HG03354 (cell line): ENCODE measurements around the gene OSBPL10.
"Not testable (repeated sequence)": the region's sequence is repeated elsewhere in the genome, so short reads cannot be mapped to it uniquely, and the experiment has no call there.

Experiments
- ATAC-seq: cut with Tn5 transposase; IDR thresholded peaks from one replicate; pipeline ENCODE4 v1.9.1; 2021; ENCODE audit warnings: mild to moderate bottlenecking; ENCODE audit not compliant: unreplicated experiment, poor library complexity, severe bottlenecking

Gene OSBPL10

GRCh38 chr3:31871939-31872507 is 109.0 kb downstream of the OSBPL10 start:
- ATAC-seq = no peak

DNA sequence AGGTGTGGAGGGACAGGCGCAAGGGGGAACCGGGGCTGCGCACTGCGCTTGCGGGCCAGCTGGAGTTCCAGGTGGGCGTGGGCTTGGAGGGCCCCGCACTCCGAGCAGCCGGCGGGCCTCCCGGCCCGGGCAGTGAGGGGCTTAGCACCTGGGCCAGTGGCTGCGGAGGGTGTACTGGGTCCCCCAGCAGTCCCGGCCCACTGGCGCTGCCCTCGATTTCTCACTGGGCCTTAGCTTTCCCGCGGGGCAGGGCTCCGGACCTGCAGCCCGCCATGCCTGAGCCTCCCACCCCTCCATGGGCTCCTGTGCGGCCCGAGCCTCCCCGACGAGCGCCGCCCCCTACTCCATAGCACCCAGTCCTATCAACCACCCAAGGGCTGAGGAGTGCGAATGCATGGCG is 111.0 kb downstream of the OSBPL10 start:
- ATAC-seq = not testable (repeated sequence)

DNA sequence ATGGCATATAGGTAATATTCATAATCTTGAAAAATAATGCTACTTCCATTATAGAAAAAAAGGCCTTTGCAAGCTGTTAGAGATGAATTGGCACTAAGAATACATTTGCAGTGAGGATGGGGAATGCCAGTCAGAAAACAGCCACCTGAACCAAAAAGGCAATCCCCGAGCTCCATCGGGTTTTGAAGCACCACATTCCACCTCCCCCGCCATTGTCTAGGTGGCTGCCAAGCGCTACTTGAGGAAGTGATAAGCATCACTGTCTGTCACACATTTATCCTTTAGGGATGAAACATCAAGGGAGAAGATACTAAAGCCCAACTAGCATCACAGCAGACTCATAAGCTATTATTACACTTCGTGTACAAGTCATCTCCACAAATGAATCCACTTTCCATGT is 112.8 kb downstream of the OSBPL10 start:
- ATAC-seq = no peak

DNA sequence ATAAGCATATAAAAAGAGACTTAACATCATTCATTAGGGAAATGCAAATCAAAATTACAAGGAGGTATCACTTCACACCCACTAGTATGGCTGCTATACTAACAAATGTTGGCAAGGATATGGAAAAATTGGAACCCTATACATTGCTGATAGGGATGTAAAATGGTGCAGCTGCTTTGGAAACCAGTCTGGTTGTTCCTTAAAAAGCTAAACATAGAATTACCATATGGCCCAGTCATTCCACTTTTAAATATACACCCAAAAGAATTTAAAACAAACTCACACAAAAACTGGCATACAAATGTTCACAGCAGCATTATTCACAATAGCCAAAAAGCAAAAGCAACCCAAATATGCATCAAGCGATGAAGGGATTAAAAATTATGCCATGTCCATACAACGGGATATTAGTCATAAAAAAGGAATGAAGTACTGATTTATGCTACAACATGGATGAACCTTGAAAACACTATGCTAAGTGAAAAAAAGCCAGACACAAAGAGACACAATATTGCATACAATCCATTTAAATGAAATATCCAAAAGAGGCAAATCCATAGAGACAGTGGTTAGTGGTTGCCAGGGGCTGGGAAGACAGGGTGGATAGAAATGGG is 118.3 kb downstream of the OSBPL10 start:
- no peak for ATAC-seq

DNA sequence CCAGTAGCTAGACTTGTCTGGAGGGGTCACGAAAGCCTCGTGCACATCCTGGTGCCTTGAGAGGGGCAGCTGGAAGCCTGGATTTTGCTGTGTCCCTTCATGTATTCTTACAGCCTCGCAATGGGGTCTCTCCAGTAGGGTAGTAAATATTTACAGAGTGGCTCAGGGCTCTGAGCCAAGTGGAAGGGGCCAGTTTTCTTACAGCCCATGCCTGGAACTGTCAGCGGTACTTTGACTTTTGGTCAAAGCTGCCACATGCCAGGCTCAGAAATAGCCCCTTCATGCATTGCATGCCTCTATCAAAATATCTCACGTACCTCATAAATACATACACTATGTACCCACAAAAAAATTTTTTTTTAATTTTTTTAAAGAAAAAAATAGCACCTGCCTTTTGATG is 119.2 kb downstream of the OSBPL10 start:
- ATAC-seq = no peak

DNA sequence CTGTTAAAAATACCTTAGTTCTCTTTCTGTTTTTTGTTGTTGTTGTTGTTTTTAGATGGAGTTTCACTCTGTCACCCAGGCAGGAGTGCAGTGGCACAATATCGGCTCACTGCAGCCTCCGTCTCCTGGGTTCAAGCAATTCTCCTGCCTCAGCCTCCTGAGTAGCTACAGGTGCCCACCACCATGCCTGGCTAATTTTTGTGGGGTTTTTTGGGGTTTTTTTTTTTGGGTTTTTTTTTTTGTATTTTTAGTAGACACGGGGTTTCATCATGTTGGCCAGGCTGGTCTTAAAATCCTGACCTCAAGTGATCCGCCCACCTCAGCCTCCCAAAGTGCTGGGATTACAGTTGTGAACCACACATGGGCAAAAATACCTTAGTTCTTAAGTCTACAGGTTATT is 120.4 kb downstream of the OSBPL10 start:
- not testable (repeated sequence) for ATAC-seq

GRCh38 chr3:31859245-31859644 is 121.8 kb downstream of the OSBPL10 start:
- ATAC-seq = no peak

GRCh38 chr3:31858439-31858838 is 122.6 kb downstream of the OSBPL10 start:
- no peak for ATAC-seq

DNA sequence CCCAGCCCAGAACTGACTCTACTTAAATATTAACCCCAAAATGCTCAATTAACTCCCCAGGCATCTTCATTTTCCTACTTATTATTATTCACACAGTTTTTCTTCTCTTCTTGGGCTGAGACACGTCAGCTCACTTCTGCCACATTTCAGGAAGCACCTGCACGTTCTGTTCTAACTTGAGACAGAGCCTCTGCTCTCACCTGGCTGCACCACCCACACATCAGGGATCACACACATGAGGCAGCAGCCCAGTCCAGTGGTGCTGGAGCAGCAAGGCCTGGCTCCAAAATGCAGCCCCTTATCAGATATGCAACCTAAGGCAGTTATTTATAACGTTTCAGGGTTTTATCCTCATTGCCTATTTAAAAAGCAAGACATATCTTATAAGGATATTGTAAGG is 127.5 kb downstream of the OSBPL10 start:
- ATAC-seq = no peak

DNA sequence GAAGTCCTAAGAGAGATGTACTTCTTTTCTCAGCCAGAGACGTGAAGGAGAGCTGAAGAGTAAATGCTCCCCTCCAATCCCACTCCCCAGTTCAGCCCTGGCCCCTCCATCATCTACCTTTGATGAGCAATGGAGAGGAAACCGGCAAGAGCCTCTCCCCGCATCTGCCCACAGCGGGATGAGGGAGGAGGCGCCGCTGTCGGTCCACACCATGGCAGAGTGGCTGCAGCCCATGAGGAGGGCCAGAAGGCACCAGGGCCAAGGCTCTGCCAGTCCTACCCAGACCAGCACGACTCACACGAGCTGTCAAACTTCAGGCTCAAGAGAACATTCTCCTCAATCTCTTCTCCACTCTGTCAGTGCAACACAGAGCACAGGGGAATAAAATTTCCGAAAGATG is 129.8 kb downstream of the OSBPL10 start:
- no peak for ATAC-seq

DNA sequence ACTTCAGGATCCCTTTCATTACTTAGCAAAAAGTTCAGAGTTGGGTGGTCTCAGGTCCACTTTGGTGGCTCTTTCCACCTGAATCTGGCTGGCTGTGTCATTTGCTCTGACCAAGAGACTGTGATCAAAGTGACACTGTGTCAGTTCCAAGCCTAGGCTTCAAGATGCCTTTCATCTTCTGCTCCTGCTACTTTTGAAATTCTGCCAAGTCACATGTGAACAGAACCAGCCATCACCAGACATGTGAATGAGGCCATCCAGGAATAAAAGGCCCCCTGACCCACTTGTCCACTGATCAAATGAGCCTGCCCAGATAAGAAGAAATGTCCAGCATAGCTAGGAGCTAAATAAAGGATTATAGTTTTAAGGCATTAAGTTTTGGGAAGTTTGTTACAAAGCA is 132.2 kb downstream of the OSBPL10 start:
- ATAC-seq = no peak

- ATAC-seq = no peak
Observed at GRCh38 chr3:31848163-31848818, 132.8 kb downstream of the OSBPL10 start.

DNA sequence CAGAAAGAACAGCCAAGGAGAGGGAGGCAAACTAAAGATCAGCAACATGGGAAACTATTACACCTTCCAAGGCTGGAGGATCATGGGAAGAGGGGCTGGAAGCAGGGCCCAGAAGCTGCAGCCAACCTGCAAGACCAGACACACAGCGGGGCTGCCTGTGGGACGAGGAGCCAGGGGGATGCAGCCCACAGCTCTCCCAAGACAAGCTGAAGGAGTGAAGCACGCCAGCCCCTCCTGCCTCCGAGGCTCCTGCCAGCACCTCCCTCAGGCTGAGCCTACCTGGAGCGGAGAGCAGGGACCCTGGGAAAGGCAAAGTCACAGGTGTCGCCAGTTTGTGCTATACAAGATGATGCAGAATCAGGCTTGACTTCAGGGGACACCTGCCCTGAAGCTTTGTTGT is 133.3 kb downstream of the OSBPL10 start:
- no peak for ATAC-seq

DNA sequence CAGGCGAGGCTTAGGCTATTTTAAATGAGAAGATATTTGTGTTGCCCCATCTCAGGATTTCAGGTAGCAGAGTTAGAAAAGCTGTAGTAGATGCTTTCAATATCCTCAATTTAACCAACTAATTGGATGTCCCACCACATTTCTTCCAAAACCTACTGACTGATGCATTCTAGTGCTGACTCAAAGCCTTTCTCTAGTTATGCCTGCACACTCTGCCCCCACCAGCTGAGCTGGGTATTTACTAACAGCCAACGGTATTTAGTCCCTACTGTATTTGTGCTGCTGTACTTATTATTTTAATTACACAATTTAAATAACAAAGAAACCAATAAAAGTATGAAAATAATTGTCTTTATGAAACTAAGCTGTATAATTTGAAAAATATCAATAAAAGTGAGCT is 139.5 kb downstream of the OSBPL10 start:
- no peak for ATAC-seq

DNA sequence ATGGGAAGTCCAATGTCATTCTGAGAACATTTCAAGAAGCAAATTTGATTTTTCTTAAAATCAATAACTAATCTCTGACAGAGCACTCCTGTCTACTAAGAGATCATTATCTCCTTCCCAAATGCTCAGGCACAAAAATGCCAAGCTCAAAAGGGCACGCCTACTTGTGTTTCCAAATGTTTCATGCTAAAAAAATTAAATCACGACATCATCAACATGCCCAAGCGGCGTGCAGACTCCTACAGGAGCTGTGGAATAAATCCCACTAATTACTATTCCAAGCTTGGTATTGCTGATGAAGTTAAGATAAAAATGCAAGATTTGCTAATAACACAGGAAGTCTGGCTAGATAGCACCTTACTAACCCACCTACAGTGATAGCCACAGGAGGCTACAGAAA is 140.8 kb downstream of the OSBPL10 start:
- no peak for ATAC-seq

DNA sequence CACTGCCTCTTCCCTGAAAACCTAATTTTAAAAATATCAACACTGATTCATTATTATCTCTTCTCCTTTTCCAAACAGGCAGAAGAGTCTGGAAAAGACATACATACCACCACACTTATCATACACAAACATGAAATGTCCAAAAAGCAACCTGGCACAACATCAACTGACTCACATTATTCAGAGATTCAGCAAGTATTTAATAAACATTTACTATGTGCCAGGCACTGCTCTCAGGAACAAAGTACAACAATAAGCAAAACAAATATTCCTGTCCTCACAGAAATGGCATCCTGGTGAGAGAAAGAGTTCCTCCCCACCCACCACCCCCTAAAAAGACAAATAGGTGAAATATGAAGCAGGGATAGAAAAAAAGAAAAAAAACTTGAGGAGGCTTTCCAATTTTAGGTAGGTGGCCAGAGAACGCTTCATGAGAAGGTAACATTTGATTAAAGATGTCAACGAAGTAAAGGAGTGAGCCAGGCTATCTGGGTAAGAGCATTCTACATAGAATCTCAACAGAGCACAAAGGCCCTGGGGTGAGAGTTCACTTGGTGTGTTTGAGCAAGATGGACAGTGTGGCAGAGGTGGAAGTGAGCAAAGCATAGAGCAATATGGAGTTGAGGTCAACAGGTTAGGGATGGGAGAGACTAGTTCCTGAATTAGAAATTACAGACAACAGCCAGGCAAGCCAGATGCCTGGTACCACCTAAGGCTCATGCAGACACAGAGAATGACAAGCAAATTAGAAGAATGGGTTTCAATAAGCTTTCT is 141.7 kb downstream of the OSBPL10 start:
- ATAC-seq = no peak

- no peak for ATAC-seq
Observed at GRCh38 chr3:31836131-31837075, 144.7 kb downstream of the OSBPL10 start.

- ATAC-seq = no peak
Observed at GRCh38 chr3:31833391-31834190, 147.5 kb downstream of the OSBPL10 start.

- ATAC-seq = no peak
Observed at GRCh38 chr3:31832551-31832950, 148.5 kb downstream of the OSBPL10 start.
